ENCODE results near the gene ADAR.

ADAR gene

GRCh38 chr1:154573168-154573510 is 34.8 kb downstream of the ADAR start:
- TF ChIP-seq, protein P1, sequence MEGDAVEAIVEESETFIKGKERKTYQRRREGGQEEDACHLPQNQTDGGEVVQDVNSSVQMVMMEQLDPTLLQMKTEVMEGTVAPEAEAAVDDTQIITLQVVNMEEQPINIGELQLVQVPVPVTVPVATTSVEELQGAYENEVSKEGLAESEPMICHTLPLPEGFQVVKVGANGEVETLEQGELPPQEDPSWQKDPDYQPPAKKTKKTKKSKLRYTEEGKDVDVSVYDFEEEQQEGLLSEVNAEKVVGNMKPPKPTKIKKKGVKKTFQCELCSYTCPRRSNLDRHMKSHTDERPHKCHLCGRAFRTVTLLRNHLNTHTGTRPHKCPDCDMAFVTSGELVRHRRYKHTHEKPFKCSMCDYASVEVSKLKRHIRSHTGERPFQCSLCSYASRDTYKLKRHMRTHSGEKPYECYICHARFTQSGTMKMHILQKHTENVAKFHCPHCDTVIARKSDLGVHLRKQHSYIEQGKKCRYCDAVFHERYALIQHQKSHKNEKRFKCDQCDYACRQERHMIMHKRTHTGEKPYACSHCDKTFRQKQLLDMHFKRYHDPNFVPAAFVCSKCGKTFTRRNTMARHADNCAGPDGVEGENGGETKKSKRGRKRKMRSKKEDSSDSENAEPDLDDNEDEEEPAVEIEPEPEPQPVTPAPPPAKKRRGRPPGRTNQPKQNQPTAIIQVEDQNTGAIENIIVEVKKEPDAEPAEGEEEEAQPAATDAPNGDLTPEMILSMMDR (conservative IDR thresholded peaks at IDR 0.05; ENCODE audit: low read depth), result no peak
- H3K27ac ChIP-seq, result no peak overlapping the region
- DNase-seq (ENCODE audit: low spot score), result no peak
- POLR2A ChIA-PET (ENCODE audit: low non-redundant PET), result no interaction called here
- CTCF ChIA-PET, result interaction anchor here (0.7 kb wide), 1 partner anchor 479 kb away, joined by 4 read pairs; no protein-coding TSS in a partner anchor

GRCh38 chr1:154572468-154573167 is 35.4 kb downstream of the ADAR start:
- DNase-seq (ENCODE audit: low spot score), result no peak
- CTCF ChIA-PET, result no interaction called here
- H3K27ac ChIP-seq, result no peak overlapping the region
- TF ChIP-seq, protein P1 (conservative IDR thresholded peaks at IDR 0.05; ENCODE audit: low read depth), result no peak
- POLR2A ChIA-PET (ENCODE audit: low non-redundant PET), result interaction anchor here (0.5 kb wide), 1 partner anchor 12 kb away, joined by 3 read pairs; no protein-coding TSS in a partner anchor

DNA sequence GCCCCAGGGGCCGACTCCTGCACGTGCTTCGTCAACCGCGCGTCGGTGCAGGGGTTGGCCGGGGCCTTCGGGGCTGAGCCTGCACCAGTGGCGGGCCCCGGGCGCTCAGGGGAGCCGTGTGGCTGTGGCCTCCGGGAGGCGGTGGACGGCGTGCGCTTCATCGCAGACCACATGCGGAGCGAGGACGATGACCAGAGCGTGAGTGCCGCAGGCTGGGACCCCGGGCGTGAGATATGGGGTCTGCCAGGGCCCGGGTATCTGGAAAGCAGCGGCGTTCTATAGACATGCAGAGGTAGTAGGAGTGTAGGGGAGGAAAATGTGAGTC is 36.1 kb downstream of the ADAR start:
- ChIA-PET POLR2A (ENCODE audit: low non-redundant PET) (interaction anchor here (0.5 kb wide), 1 partner anchor 11 kb away, joined by 3 read pairs; no protein-coding TSS in a partner anchor), CTCF (no interaction called here)
- no peak overlapping the region for H3K27ac ChIP-seq
- TF ChIP-seq, protein P1 (conservative IDR thresholded peaks at IDR 0.05; ENCODE audit: low read depth), result no peak
- DNase-seq (ENCODE audit: low spot score), result no peak

GRCh38 chr1:154571244-154571963 is 36.6 kb downstream of the ADAR start:
- CTCF ChIA-PET, result no interaction called here

DNA sequence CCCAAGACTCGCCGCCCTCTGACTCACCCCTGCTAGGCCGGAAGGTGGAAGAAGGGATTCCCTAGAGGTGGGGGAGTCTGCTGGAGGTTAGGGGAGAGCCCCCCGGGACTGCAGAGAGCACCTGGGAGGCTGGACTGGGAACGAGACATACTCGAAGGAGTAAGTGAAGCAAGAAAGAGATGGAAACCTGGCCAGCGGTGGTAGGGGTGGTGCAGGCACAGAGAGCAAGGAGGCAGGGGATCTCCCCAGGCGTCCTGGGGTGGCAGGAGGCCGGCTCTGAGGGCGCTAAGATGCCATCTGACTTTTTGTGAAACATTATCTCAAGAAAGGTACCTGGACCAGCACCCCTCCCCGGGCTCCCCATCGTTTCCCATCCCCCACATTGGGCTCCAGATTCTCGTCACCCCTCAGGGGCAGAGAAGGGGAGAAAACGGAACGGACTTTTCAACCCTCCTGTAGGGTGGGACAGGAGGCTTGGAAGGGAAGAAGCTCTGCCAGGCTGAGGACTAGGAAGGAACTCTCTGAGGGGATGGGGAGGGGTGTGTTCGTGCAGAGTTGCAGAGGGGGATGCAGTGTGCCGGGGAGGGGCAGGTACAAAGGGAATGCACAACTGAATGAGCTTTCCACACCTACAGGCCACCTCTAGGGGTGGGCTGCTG is 39.7 kb downstream of the ADAR start:
- no peak for DNase-seq (ENCODE audit: low spot score)
- ChIA-PET POLR2A (ENCODE audit: low non-redundant PET) (no interaction called here), CTCF (no interaction called here)
- TF ChIP-seq, protein P1 (conservative IDR thresholded peaks at IDR 0.05; ENCODE audit: low read depth), result no peak
- no peak overlapping the region for H3K27ac ChIP-seq

More at GRCh38 chr1:154571244-154571963, 36.6 kb downstream of the ADAR start:
- TF ChIP-seq, protein P1 (conservative IDR thresholded peaks at IDR 0.05; ENCODE audit: low read depth), result no peak
- no peak for DNase-seq (ENCODE audit: low spot score)
- POLR2A ChIA-PET (ENCODE audit: low non-redundant PET), result no interaction called here
- H3K27ac ChIP-seq, result no peak overlapping the region

DNA sequence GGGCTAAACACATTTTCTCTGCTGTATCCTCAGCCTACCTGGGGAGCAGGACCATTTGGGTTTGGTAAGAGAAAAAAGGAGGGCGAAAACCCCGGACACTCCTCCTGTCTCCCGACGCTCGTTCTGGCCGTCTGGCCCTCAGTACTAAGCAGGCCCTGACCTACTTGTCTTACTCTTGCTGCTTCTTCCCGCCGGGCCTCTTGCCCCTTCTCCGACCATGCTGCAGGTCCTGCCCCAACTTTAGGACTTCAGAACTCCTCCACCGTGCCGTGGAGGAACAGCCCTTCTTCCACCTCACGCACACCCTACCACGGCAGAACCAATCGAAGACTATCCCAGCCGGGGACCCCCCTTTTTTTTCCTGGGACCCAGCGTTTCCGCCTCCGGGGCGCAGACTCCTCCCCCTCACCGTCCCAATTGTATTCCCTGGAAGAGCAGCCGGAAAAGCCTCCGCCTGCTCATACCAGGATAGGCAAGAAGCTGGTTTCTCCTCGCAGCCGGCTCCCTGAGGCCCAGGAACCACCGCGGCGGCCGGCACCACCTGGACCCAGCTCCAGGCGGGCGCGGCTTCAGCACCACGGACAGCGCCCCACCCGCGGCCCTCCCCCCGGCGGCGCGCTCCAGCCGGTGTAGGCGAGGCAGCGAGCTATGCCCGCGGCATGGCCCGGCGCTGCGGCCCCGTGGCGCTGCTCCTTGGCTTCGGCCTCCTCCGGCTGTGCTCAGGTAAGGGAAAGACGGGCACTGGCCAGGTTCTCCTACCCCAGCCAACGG is 40.4 kb downstream of the ADAR start, which contains the start of gene CHRNB2:
CHRNB2 (plus strand) TSS at position 393 of the 771 bp plus-strand sequence; CDS start at position 660, 267 bp downstream.
- peak; percentile 83 for DNase-seq (ENCODE audit: low spot score)
- ChIA-PET CTCF (no interaction called here), POLR2A (ENCODE audit: low non-redundant PET) (interaction anchor here (0.6 kb wide), 1 partner anchor 8 kb away, joined by 3 read pairs; no protein-coding TSS in a partner anchor)
- TF ChIP-seq, protein P1 (conservative IDR thresholded peaks at IDR 0.05; ENCODE audit: low read depth), result no peak
- H3K27ac ChIP-seq, result no peak within 1 kb of the TSS
